ENCODE measurements around the gene NUP205.
"Not testable (repeated sequence)": the region's sequence is repeated elsewhere in the genome, so short reads cannot be mapped to it uniquely, and the experiment has no call there.

The NUP205 gene

GRCh38 chr7:135634191-135634878 is 76.6 kb downstream of the NUP205 start:
- TF ChIP-seq, protein P1, sequence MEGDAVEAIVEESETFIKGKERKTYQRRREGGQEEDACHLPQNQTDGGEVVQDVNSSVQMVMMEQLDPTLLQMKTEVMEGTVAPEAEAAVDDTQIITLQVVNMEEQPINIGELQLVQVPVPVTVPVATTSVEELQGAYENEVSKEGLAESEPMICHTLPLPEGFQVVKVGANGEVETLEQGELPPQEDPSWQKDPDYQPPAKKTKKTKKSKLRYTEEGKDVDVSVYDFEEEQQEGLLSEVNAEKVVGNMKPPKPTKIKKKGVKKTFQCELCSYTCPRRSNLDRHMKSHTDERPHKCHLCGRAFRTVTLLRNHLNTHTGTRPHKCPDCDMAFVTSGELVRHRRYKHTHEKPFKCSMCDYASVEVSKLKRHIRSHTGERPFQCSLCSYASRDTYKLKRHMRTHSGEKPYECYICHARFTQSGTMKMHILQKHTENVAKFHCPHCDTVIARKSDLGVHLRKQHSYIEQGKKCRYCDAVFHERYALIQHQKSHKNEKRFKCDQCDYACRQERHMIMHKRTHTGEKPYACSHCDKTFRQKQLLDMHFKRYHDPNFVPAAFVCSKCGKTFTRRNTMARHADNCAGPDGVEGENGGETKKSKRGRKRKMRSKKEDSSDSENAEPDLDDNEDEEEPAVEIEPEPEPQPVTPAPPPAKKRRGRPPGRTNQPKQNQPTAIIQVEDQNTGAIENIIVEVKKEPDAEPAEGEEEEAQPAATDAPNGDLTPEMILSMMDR (IDR thresholded peaks at IDR 0.05; ENCODE audit: low read depth, low read length, missing control alignments) = no peak
- H3K27me3 ChIP-seq (replicated peaks) = no peaks in the 10 kb centered on the region
- peaks cover 13% of the 10 kb centered on the region for H3K36me3 ChIP-seq (replicated peaks)
- no peak overlapping the region for H3K27ac ChIP-seq
- DNase-seq = no peak
- no peak overlapping the region for H3K4me3 ChIP-seq (ENCODE audit: low read depth, low read length)
- in situ Hi-C loops (cut with HindIII; ENCODE audit: low pct_ligation_motif_present, low sequenced_read_pairs) = no loop called here

DNA sequence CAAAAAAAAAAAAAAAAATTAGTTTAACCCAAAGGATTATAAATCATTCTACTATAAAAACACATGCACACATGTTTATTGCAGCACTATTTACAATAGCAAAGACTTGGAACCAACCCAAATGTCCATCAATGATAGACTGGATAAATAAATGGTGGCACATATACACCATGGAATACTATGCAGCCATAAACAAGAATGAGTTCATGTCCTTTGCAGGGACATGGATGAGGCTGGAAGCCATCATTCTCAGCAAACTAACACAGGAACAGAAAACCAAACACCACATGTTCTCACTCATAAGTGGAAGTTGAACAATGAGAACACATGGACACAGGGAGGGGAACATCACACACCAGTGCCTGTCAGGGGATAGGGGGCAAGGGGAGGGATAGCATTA is 82.0 kb downstream of the NUP205 start:
- peaks cover 12% of the 10 kb centered on the region for H3K36me3 ChIP-seq (replicated peaks)
- in situ Hi-C loops (cut with HindIII; ENCODE audit: low pct_ligation_motif_present, low sequenced_read_pairs); DNase-seq; H3K27me3 ChIP-seq (replicated peaks); H3K27ac ChIP-seq; H3K4me3 ChIP-seq (ENCODE audit: low read depth, low read length): not testable (repeated sequence)

DNA sequence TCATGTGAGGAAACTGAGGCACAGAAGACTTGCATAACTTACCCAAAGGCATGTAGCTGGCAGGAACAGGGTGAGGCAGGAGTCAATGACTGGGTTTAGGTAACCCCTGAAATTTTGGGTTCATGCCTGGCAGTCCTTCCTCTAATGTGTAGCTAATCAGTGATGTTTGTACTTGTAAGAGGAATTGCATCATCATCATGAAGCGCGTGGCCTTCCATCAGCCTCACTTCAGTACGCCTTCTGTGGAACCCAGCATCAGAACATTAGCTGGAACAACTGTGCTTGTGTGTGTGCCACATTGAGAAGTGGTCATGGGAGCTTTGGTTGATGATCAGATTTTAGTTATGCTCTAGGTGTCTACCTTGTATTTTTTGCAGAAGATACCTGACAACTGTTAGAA is 86.4 kb downstream of the NUP205 start:
- in situ Hi-C loops (cut with HindIII; ENCODE audit: low pct_ligation_motif_present, low sequenced_read_pairs) = no loop called here

GRCh38 chr7:135644729-135645128 is 87.0 kb downstream of the NUP205 start:
- Histone ChIP-seq H3K27ac (no peak overlapping the region), H3K27me3 (replicated peaks) (no peaks in the 10 kb centered on the region), H3K36me3 (replicated peaks) (peaks cover 22% of the 10 kb centered on the region), H3K4me3 (ENCODE audit: low read depth, low read length) (no peak overlapping the region)
- no peak for DNase-seq
- TF ChIP-seq, protein P1 (IDR thresholded peaks at IDR 0.05; ENCODE audit: low read depth, low read length, missing control alignments) = no peak
- in situ Hi-C loops (cut with HindIII; ENCODE audit: low pct_ligation_motif_present, low sequenced_read_pairs) = no loop called here

More for the DNA sequence above, 86.4 kb downstream of the NUP205 start:
- TF ChIP-seq, protein P1 (IDR thresholded peaks at IDR 0.05; ENCODE audit: low read depth, low read length, missing control alignments) = no peak
- Histone ChIP-seq H3K4me3 (ENCODE audit: low read depth, low read length) (no peak overlapping the region), H3K36me3 (replicated peaks) (peaks cover 24% of the 10 kb centered on the region), H3K27ac (no peak overlapping the region), H3K27me3 (replicated peaks) (no peaks in the 10 kb centered on the region)
- no peak for DNase-seq

DNA sequence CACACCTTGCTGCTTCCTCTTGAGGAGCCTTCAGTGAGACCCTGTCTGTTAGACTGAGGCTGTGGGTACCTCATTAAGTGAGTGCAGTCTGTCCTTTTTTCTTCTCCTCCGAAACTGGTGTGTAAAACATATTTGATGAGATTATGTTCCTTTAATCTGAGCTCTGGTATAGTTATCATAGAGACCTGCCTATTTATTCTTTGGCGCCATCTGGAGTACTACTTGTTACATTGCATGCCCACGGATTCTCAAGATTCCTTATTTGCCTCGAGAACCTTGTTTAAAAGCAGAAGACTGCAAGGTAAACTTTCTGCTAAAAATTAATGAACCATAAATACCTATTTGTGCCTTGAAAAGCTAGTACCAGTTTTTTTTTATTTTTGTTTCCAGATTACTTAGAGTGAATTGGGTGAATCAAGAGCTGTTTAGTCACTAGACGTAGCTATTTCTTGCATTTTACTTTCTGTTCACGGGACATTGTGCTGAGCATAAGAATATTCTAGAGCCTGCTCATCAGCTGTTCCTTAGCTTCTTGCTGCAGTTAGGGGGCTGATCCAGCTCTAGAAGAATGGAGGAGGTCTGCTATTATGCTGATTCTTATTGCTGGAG is 87.7 kb downstream of the NUP205 start:
- in situ Hi-C loops (cut with HindIII; ENCODE audit: low pct_ligation_motif_present, low sequenced_read_pairs) = no loop called here
- Histone ChIP-seq H3K27ac (no peak overlapping the region), H3K36me3 (replicated peaks) (peaks cover 20% of the 10 kb centered on the region), H3K4me3 (ENCODE audit: low read depth, low read length) (no peak overlapping the region), H3K27me3 (replicated peaks) (no peaks in the 10 kb centered on the region)
- DNase-seq = peak; percentile 64
- TF ChIP-seq, protein P1 (IDR thresholded peaks at IDR 0.05; ENCODE audit: low read depth, low read length, missing control alignments) = peak; percentile 65

GRCh38 chr7:135647755-135648154 is 90.0 kb downstream of the NUP205 start:
- H3K27ac ChIP-seq = no peak overlapping the region
- in situ Hi-C loops (cut with HindIII; ENCODE audit: low pct_ligation_motif_present, low sequenced_read_pairs) = no loop called here
- H3K36me3 ChIP-seq (replicated peaks) = peaks cover 20% of the 10 kb centered on the region
- no peak for DNase-seq
- no peaks in the 10 kb centered on the region for H3K27me3 ChIP-seq (replicated peaks)
- no peak overlapping the region for H3K4me3 ChIP-seq (ENCODE audit: low read depth, low read length)
- TF ChIP-seq, protein P1 (IDR thresholded peaks at IDR 0.05; ENCODE audit: low read depth, low read length, missing control alignments) = no peak
